Spleen (tissue), 7 donors: ENCODE measurements around the gene EXOSC5.

Experiments used
- CTCF ChIP-seq, 11 experiments: fragments of 200-600 bp in 7 of 11; fragments of 450-650 bp in 4 of 11; sonication (generic) in 4 of 11; IDR thresholded peaks in 8 of 11; conservative IDR thresholded peaks in 3 of 11; 1 replicate in 7 of 11; 2 replicates in 4 of 11; pipeline versions ENCODE4 v1.4.0 to v1.8.0; 2016 to 2021; ENCODE audit warnings: antibody characterized with exemption in 11 of 11, inconsistent platforms in 4 of 11, mild to moderate bottlenecking in 1 of 11
- POLR2A ChIP-seq, 3 donors: fragments of 450-650 bp; IDR thresholded peaks; one replicate each; pipeline ENCODE4 v1.5.1; 2017; ENCODE audit warnings: antibody characterized with exemption in 3 of 3, mild to moderate bottlenecking in 1 of 3
- donor health status: DM: no; HTN: no; CAD: no; lungs with moderate emphysema.
- donor health status: DM: no; HTN: no; CAD: no.
- donor health status: DM: no; HTN: no; CAD: no.

GRCh38 chr19:41414461-41414860 lies 17.3 kb upstream of the EXOSC5 start:
- TF ChIP-seq CTCF (IDR thresholded peaks at IDR 0.05 in 8 of 11, conservative IDR thresholded peaks at IDR 0.05 in 3 of 11) (no peak), POLR2A (IDR thresholded peaks at IDR 0.05) (no peak)
